SU-DHL-6 (cell line): ENCODE results near the gene SAP25.
A peak's percentile ranks its signal among the peaks of the same experiment; 100 is the strongest.

Experiments used
- CTCF ChIP-seq: fragments of 200-600 bp; sonication (generic); IDR thresholded peaks from one replicate; pipeline ENCODE4 v1.5.1; 2017; ENCODE audit warnings: antibody characterized with exemption, mild to moderate bottlenecking, low read length, moderate library complexity; ENCODE audit not compliant: insufficient read depth, poor library complexity, severe bottlenecking
- EZH2phosphoT487 ChIP-seq: fragments of 200-600 bp; sonication (generic), shearing (Covaris generic); conservative IDR thresholded peaks from 2 replicates; pipeline ENCODE4 v1.6.1; 2018; ENCODE audit warnings: mild to moderate bottlenecking, antibody characterized with exemption, low read length, moderate library complexity, mixed read lengths

GRCh38 chr7:100599911-100600729, 26.4 kb upstream of the SAP25 start:
- TF ChIP-seq EZH2phosphoT487 (no peak), CTCF (peak; percentile 80)
